HCT116 (cell line): ENCODE measurements around the gene FOXK1. TPM values are rescaled to one million over a fixed set of nuclear protein-coding genes. Genes with fewer than 3 reads are reported as not detected.

Experiments used
- ATAC-seq: fragments of 200-7000 bp; cut with Tn5 transposase; 2 replicates; pipeline ENCODE4 v1.9.1; 2020; ENCODE audit warnings: mild to moderate bottlenecking, moderate library complexity
- BruUV-seq: library from RNA; stranded (reverse); fragments of 400-500 nt; replicated peaks from 2 replicates; lab custom pipeline; 2021; lab: Mats Ljungman, UMichigan
- CTCF ChIA-PET: fragments of 300-600 bp; sonication (Branson Sonifier 250); formaldehyde crosslinking; loops from one replicate; lab custom pipeline; 2021; ENCODE audit warnings: antibody characterized with exemption; lab: Charles Lee
- POLR2A ChIA-PET: fragments of 300-600, 350-600 bp; sonication (Branson Sonifier 250); formaldehyde crosslinking; loops from one replicate; lab custom pipeline; 2021; ENCODE audit warnings: antibody characterized with exemption; lab: Charles Lee
- RAD21 ChIA-PET, 2 experiments: fragments of 300-600 bp; sonication (Branson Sonifier 250); formaldehyde crosslinking; loops; one replicate each; lab custom pipeline; 2023; ENCODE audit warnings: low total read pairs in 2 of 2; ENCODE audit not compliant: uncharacterized antibody in 2 of 2, unreplicated experiment in 2 of 2, low non-redundant PET in 1 of 2; lab: Charles Lee
- DNase-seq: peaks from one replicate; pipeline ENCODE4 v3.0.0-alpha.2; 2010; ENCODE audit warnings: low read depth, low spot score
- H2AFZ ChIP-seq: fragments of 200-600 bp; shearing (Covaris generic), sonication (generic); 2 replicates; pipeline ENCODE4 v1.6.1; 2017; ENCODE audit warnings: low read depth, mixed run types, mixed read lengths, antibody characterized with exemption, low read length; ENCODE audit not compliant: poor library complexity, severe bottlenecking
- H3K27ac ChIP-seq: 2 replicates; pipeline ENCODE4 v1.5.1; 2012; ENCODE audit warnings: low read depth, low read length
- H3K27me3 ChIP-seq: fragments of 200-600 bp; sonication (generic); 2 replicates; pipeline ENCODE4 v1.6.1; 2016; ENCODE audit warnings: mixed run types, low read length, mixed read lengths; ENCODE audit not compliant: insufficient read depth
- H3K36me3 ChIP-seq, 2 experiments: fragments of 200-500 bp in 1 of 2; fragments of 200-600 bp in 1 of 2; sonication (Bioruptor generic) in 1 of 2; sonication (generic) in 1 of 2; 2 replicates each; pipeline versions ENCODE4 v1.5.1 to v1.6.1; 2014 to 2016; ENCODE audit warnings: low read length in 2 of 2, inconsistent platforms in 1 of 2, mixed read lengths in 1 of 2, mixed run types in 1 of 2; ENCODE audit not compliant: insufficient read depth in 2 of 2, control insufficient read depth in 1 of 2
- H3K4me1 ChIP-seq, 2 experiments: fragments of 200-600 bp in 1 of 2; sonication (generic) in 1 of 2; 2 replicates each; pipeline versions ENCODE4 v1.5.1 to v1.6.1; 2012 to 2017; ENCODE audit warnings: low read length in 2 of 2, inconsistent platforms in 1 of 2, mild to moderate bottlenecking in 1 of 2, mixed read lengths in 1 of 2, mixed run types in 1 of 2, moderate library complexity in 1 of 2; ENCODE audit not compliant: insufficient read depth in 2 of 2, control insufficient read depth in 1 of 2
- H3K4me2 ChIP-seq: fragments of 200-600 bp; sonication (generic); 2 replicates; pipeline ENCODE4 v1.6.1; 2017; ENCODE audit warnings: mixed run types, low read length, mixed read lengths
- H3K4me3 ChIP-seq, 2 experiments: fragments of 200-600 bp in 1 of 2; sonication (generic) in 1 of 2; replicated peaks in 1 of 2; 2 replicates each; pipeline ENCODE4 v1.5.1; 2011 to 2016; ENCODE audit warnings: low read length in 2 of 2, control low read depth in 1 of 2, low read depth in 1 of 2, mild to moderate bottlenecking in 1 of 2, mixed read lengths in 1 of 2, mixed run types in 1 of 2
- H3K79me2 ChIP-seq: fragments of 200-600 bp; sonication (generic); 2 replicates; pipeline ENCODE4 v1.6.1; 2017; ENCODE audit warnings: mild to moderate bottlenecking, mixed run types, low read length, moderate library complexity, mixed read lengths; ENCODE audit not compliant: insufficient read depth
- H3K9ac ChIP-seq: fragments of 200-600 bp; sonication (generic); 2 replicates; pipeline ENCODE4 v1.6.1; 2016; ENCODE audit warnings: low read length, mixed read lengths
- H3K9me2 ChIP-seq: fragments of 200-600 bp; sonication (generic), shearing (Covaris generic); 2 replicates; pipeline ENCODE4 v1.6.1; 2017; ENCODE audit warnings: mixed run types, mild to moderate bottlenecking, moderate library complexity; ENCODE audit not compliant: insufficient read depth
- H3K9me3 ChIP-seq, 2 experiments: fragments of 200-500 bp in 1 of 2; fragments of 200-600 bp in 1 of 2; sonication (Bioruptor generic) in 1 of 2; sonication (generic) in 1 of 2; 2 replicates each; pipeline ENCODE4 v1.6.1; 2014 to 2017; ENCODE audit warnings: low read length in 2 of 2, mixed read lengths in 2 of 2, inconsistent platforms in 1 of 2, low read depth in 1 of 2, mild to moderate bottlenecking in 1 of 2, mixed run types in 1 of 2, moderate library complexity in 1 of 2; ENCODE audit not compliant: control insufficient read depth in 1 of 2, insufficient read depth in 1 of 2
- H4K20me1 ChIP-seq: fragments of 200-600 bp; sonication (generic), shearing (Covaris generic); 2 replicates; pipeline ENCODE4 v1.6.1; 2017; ENCODE audit warnings: mixed run types, mild to moderate bottlenecking, moderate library complexity; ENCODE audit not compliant: insufficient read depth
- CBX3 ChIP-seq: IDR thresholded peaks from 2 replicates; pipeline ENCODE4 v1.6.1; 2012; ENCODE audit warnings: low read depth
- EGR1 ChIP-seq: IDR thresholded peaks from 2 replicates; pipeline ENCODE4 v1.6.1; 2012; ENCODE audit warnings: low read depth
- EZH2 ChIP-seq: fragments of 200-600 bp; sonication (generic); IDR thresholded peaks from 2 replicates; pipeline ENCODE4 v1.6.1; 2017; ENCODE audit warnings: antibody characterized with exemption, mixed run types
- EZH2phosphoT487 ChIP-seq: fragments of 200-600 bp; IDR thresholded peaks from 2 replicates; pipeline ENCODE4 v1.6.1; 2018; ENCODE audit warnings: antibody characterized with exemption, borderline replicate concordance
- FOSL1 ChIP-seq: IDR thresholded peaks from 2 replicates; pipeline ENCODE4 v1.6.1; 2012; ENCODE audit warnings: low read depth
- JUND ChIP-seq: IDR thresholded peaks from 2 replicates; pipeline ENCODE4 v1.6.1; 2012
- POLR2A ChIP-seq: IDR thresholded peaks from 2 replicates; pipeline ENCODE4 v1.7.0; 2011; ENCODE audit warnings: borderline replicate concordance; ENCODE audit not compliant: insufficient read depth, insufficient read length; ENCODE audit errors: extremely low read depth
- POLR2AphosphoS5 ChIP-seq: IDR thresholded peaks from 2 replicates; pipeline ENCODE4 v1.6.1; 2011; ENCODE audit warnings: mild to moderate bottlenecking, low read depth, low read length, moderate library complexity
- SRF ChIP-seq: IDR thresholded peaks from 2 replicates; pipeline ENCODE4 v1.6.1; 2012; ENCODE audit warnings: low read depth
- TCF7L2 ChIP-seq: IDR thresholded peaks from 2 replicates; pipeline ENCODE4 v1.7.0; 2011; ENCODE audit warnings: borderline replicate concordance, inconsistent platforms; ENCODE audit not compliant: insufficient read depth, insufficient read length; ENCODE audit errors: extremely low read depth
- YY1 ChIP-seq: IDR thresholded peaks from 2 replicates; pipeline ENCODE4 v1.6.1; 2011; ENCODE audit warnings: low read length, low read depth, moderate library complexity, mild to moderate bottlenecking; ENCODE audit not compliant: insufficient replicate concordance; ENCODE audit errors: extremely low read depth
- ZFX ChIP-seq: fragments of 450-650 bp; IDR thresholded peaks from 2 replicates; pipeline ENCODE4 v1.6.1; 2017
- intact Hi-C: fragments of 100-400 bp; cut with micrococcal nuclease; formaldehyde crosslinking; loops from 2 replicates; pipeline ENCODE4 v1.10.0; 2022
- total RNA-seq: library from RNA; stranded (reverse); gene quantifications from one replicate; pipeline ENCODE4 v1.2.1, GENCODE V29; 2021; ENCODE audit not compliant: unreplicated experiment
- TF ChIP-seq, protein P1 (sequence below), 3 experiments: fragments of 200-600 bp in 1 of 3; sonication (generic) in 1 of 3; IDR thresholded peaks in 2 of 3; conservative IDR thresholded peaks in 1 of 3; 2 replicates each; pipeline ENCODE4 v1.5.1; 2012 to 2017; ENCODE audit warnings: low read depth in 2 of 3, low read length in 2 of 3, antibody characterized with exemption in 1 of 3, borderline replicate concordance in 1 of 3, control low read depth in 1 of 3, mild to moderate bottlenecking in 1 of 3, mixed read lengths in 1 of 3, mixed run types in 1 of 3, moderate library complexity in 1 of 3; ENCODE audit not compliant: insufficient read depth in 1 of 3
- TF ChIP-seq, protein P2 (sequence below): IDR thresholded peaks from 2 replicates; pipeline ENCODE4 v1.6.1; 2012
- TF ChIP-seq, protein P3 (sequence below): IDR thresholded peaks from 2 replicates; pipeline ENCODE4 v1.6.1; 2012; ENCODE audit warnings: low read depth
- TF ChIP-seq, protein P4 (sequence below): IDR thresholded peaks from 2 replicates; pipeline ENCODE4 v1.6.1; 2012
- TF ChIP-seq, protein P5 (sequence below): IDR thresholded peaks from 2 replicates; pipeline ENCODE4 v1.6.1; 2011; ENCODE audit warnings: mild to moderate bottlenecking, low read length, moderate library complexity; ENCODE audit not compliant: insufficient replicate concordance; ENCODE audit errors: extremely low read depth

FOXK1 gene
- total RNA-seq, 1 experiment from 2014 or later = 60.5 TPM

DNA sequence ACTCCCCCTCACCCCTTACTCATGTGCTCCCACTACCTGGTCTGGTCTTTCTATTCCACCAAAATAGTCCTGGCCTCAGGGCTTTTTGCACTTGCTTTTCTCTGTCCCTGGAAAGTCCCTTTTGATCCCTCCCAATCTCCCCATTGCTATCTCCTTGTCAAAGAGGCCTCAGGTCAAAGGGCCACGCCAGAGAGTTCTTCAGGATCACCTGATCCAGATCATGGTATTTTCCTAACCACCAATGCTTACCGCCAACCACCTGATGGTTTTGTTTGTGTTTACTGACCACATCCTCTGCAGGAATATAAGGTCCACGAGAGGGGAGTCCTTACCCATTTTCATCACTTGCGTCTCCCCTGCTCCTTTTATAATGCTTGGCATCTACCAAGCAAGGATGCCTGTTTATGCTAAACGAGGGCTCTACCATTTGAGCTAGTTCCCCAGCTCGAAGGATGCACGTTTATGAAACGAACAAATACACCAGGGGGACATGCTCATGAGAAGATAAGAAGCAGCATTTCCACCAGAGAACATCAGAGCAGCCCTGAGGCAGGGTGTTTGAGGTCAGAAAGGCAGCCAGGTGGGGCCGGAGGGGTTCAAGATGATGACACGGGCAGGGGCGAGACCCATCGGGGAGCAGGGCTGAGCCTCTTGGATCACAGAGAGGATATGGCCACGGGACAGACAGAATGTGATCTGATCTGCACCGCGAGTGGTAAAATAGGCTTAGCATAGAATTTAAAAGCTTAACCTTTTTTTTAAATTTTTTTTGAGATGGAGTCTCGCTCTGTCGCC lies 43.1 kb upstream of the FOXK1 start:
- Histone ChIP-seq H3K9me3 (no peaks in the 10 kb centered on the region), H3K9ac (no peak overlapping the region), H3K36me3 (no peaks in the 10 kb centered on the region), H3K27ac (no peak overlapping the region), H3K4me1 (peaks cover 5 to 27% of the 10 kb centered on the region in 2 experiments; a peak in 3 of 4 replicates), H3K79me2 (no peaks in the 10 kb centered on the region), H3K4me2 (no peak overlapping the region), H3K4me3 (no peak overlapping the region), H3K9me2 (no peaks in the 10 kb centered on the region), H4K20me1 (no peaks in the 10 kb centered on the region), H2AFZ (no peak overlapping the region), H3K27me3 (no peaks in the 10 kb centered on the region)
- POLR2A ChIA-PET = no interaction called here
- TF ChIP-seq YY1 = no peak
- TF ChIP-seq JUND = no peak
- TF ChIP-seq ZFX = no peak
- TF ChIP-seq, protein P1, sequence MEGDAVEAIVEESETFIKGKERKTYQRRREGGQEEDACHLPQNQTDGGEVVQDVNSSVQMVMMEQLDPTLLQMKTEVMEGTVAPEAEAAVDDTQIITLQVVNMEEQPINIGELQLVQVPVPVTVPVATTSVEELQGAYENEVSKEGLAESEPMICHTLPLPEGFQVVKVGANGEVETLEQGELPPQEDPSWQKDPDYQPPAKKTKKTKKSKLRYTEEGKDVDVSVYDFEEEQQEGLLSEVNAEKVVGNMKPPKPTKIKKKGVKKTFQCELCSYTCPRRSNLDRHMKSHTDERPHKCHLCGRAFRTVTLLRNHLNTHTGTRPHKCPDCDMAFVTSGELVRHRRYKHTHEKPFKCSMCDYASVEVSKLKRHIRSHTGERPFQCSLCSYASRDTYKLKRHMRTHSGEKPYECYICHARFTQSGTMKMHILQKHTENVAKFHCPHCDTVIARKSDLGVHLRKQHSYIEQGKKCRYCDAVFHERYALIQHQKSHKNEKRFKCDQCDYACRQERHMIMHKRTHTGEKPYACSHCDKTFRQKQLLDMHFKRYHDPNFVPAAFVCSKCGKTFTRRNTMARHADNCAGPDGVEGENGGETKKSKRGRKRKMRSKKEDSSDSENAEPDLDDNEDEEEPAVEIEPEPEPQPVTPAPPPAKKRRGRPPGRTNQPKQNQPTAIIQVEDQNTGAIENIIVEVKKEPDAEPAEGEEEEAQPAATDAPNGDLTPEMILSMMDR (IDR thresholded peaks at IDR 0.05 in 2 of 3, conservative IDR thresholded peaks at IDR 0.05 in 1 of 3; ENCODE audit: borderline replicate concordance in 1 of 3, insufficient read depth in 1 of 3, low read depth in 2 of 3, low read length in 2 of 3) = no peak
- TF ChIP-seq FOSL1 = no peak
- TF ChIP-seq, protein P2, sequence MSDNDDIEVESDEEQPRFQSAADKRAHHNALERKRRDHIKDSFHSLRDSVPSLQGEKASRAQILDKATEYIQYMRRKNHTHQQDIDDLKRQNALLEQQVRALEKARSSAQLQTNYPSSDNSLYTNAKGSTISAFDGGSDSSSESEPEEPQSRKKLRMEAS = no peak
- TF ChIP-seq POLR2AphosphoS5 = no peak
- no peak for TF ChIP-seq TCF7L2
- TF ChIP-seq EZH2phosphoT487 = no peak
- no peak for TF ChIP-seq EGR1
- TF ChIP-seq, protein P3, sequence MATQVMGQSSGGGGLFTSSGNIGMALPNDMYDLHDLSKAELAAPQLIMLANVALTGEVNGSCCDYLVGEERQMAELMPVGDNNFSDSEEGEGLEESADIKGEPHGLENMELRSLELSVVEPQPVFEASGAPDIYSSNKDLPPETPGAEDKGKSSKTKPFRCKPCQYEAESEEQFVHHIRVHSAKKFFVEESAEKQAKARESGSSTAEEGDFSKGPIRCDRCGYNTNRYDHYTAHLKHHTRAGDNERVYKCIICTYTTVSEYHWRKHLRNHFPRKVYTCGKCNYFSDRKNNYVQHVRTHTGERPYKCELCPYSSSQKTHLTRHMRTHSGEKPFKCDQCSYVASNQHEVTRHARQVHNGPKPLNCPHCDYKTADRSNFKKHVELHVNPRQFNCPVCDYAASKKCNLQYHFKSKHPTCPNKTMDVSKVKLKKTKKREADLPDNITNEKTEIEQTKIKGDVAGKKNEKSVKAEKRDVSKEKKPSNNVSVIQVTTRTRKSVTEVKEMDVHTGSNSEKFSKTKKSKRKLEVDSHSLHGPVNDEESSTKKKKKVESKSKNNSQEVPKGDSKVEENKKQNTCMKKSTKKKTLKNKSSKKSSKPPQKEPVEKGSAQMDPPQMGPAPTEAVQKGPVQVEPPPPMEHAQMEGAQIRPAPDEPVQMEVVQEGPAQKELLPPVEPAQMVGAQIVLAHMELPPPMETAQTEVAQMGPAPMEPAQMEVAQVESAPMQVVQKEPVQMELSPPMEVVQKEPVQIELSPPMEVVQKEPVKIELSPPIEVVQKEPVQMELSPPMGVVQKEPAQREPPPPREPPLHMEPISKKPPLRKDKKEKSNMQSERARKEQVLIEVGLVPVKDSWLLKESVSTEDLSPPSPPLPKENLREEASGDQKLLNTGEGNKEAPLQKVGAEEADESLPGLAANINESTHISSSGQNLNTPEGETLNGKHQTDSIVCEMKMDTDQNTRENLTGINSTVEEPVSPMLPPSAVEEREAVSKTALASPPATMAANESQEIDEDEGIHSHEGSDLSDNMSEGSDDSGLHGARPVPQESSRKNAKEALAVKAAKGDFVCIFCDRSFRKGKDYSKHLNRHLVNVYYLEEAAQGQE = no peak
- TF ChIP-seq POLR2A = no peak
- TF ChIP-seq CBX3 = no peak
- no peak for TF ChIP-seq SRF
- TF ChIP-seq, protein P4, sequence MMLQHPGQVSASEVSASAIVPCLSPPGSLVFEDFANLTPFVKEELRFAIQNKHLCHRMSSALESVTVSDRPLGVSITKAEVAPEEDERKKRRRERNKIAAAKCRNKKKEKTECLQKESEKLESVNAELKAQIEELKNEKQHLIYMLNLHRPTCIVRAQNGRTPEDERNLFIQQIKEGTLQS = no peak
- TF ChIP-seq, protein P5, sequence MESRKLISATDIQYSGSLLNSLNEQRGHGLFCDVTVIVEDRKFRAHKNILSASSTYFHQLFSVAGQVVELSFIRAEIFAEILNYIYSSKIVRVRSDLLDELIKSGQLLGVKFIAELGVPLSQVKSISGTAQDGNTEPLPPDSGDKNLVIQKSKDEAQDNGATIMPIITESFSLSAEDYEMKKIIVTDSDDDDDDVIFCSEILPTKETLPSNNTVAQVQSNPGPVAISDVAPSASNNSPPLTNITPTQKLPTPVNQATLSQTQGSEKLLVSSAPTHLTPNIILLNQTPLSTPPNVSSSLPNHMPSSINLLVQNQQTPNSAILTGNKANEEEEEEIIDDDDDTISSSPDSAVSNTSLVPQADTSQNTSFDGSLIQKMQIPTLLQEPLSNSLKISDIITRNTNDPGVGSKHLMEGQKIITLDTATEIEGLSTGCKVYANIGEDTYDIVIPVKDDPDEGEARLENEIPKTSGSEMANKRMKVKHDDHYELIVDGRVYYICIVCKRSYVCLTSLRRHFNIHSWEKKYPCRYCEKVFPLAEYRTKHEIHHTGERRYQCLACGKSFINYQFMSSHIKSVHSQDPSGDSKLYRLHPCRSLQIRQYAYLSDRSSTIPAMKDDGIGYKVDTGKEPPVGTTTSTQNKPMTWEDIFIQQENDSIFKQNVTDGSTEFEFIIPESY = no peak
- no peak for TF ChIP-seq EZH2
- ATAC-seq = no peak
- RAD21 ChIA-PET = no interaction called here
- CTCF ChIA-PET = interaction anchor here (1.0 kb wide), 1 partner anchor 8 kb away, joined by 3 read pairs; no protein-coding TSS in a partner anchor
- no peak for DNase-seq
- intact Hi-C loops = loop anchor here (10.0 kb wide), 1 partner anchor 1334 kb away; the partner anchor contains the start of gene SDK1
- BruUV-seq = no TSS peak
